Lung microvascular endothelial cell (primary cell): ENCODE results near the gene CCDC121. TPM values are rescaled to one million over a fixed set of nuclear protein-coding genes. Genes with fewer than 3 reads are reported as not detected.

Experiments used
- DNase-seq, 2 donors: peaks; one replicate each; pipeline versions ENCODE4 v3.0.0 to v3.0.0-alpha.2; 2010; ENCODE audit warnings: low read depth in 2 of 2
- total RNA-seq: library from RNA; depleted of rRNA; stranded (reverse); fragments of >200 nt; gene quantifications from 2 replicates; pipeline ENCODE4 v1.2.1, GENCODE V29; 2014

Gene CCDC121
- total RNA-seq, 1 donor from 2014 or later: 2.6 TPM

DNA sequence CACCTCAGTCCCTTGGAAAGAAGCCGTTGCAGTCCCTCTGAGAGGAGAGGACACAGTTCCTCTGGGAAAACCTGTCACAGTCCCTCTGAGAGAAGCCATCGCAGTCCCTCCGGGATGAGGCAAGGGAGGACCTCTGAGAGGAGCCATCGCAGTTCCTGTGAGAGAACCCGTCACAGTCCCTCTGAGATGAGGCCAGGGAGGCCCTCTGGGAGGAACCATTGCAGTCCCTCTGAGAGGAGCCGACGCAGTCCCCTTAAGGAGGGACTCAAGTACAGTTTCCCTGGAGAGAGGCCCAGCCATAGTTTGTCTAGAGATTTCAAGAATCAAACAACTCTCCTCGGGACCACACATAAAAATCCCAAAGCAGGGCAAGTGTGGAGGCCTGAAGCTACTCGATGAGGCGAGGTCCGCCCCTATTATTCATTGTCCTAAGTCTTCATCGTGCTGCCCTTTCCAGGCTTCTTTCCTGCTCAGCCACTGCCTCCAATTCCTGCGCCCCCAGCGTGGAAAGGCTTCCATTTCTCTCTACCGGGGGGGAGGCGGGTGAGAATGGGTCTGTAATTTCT is 46.6 kb downstream of the CCDC121 start:
- DNase-seq: peak in 1 of 2 donors; percentile 4

DNA sequence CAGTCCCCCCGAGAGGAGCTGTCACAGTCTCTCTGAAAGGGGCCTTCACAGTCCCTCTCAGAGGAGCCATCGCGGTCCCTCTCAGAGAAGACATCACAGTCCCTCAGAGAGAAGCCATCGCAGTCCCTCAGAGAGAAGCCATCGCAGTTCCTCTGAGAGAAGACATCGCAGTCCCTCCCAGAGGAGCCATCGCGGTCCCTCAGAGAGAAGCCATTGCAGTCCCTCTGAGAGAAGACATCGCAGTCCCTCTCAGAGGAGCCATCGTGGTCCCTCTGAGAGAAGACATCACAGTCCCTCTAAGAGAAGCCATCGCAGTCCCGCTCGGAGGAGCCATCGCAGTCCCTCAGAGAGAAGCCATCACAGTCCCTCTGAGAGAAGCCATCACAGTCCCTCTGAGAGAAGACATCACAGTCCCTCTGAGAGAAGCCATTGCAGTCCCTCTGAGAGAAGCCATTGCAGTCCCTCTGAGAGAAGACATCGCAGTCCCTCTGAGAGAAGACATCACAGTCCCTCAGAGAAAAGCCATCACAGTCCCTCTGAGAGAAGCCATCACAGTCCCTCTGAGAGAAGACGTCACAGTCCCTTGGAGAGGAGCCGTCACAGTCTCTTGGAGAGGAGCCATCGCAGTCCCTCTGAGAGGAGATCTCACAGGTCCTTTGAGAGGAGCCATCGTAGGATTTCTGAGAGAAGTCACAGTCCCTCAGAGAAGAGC is 47.2 kb downstream of the CCDC121 start:
- no peak for DNase-seq

Other genes starting within 250 kb of the CCDC121 start
- gene ZNF513, start 248.3 kb downstream of the CCDC121 start, total RNA-seq: 4.8 and 7.1 TPM in 2 replicates
- 74.8 and 78.8 TPM in 2 replicates for gene PPM1G, start 219.4 kb downstream of the CCDC121 start, total RNA-seq
- 71.9 and 79.0 TPM in 2 replicates for gene NRBP1, start 200.4 kb downstream of the CCDC121 start, total RNA-seq
- not detected in 2 replicates for gene KRTCAP3, start 186.6 kb downstream of the CCDC121 start, total RNA-seq
- gene IFT172, start 139.3 kb downstream of the CCDC121 start, total RNA-seq: 7.6 and 8.5 TPM in 2 replicates
- gene FNDC4, start 133.8 kb downstream of the CCDC121 start, total RNA-seq: 8.3 and 10.9 TPM in 2 replicates
- gene GCKR, start 132.2 kb downstream of the CCDC121 start, total RNA-seq: 0.22 TPM in 1 of 2 replicates, not detected in the other
- 8.9 and 11.3 TPM in 2 replicates for gene ZNF512, start 46.0 kb downstream of the CCDC121 start, total RNA-seq
- gene GPN1, start within 50 bp of the CCDC121 start, total RNA-seq: 26.4 and 27.6 TPM in 2 replicates
- gene SUPT7L, start 34.6 kb upstream of the CCDC121 start, total RNA-seq: 8.7 and 18.3 TPM in 2 replicates
- 14.6 and 18.7 TPM in 2 replicates for gene SLC4A1AP, start 34.9 kb upstream of the CCDC121 start, total RNA-seq
- 71.5 and 72.8 TPM in 2 replicates for gene MRPL33, start 142.7 kb upstream of the CCDC121 start, total RNA-seq